NCI-H82 (cell line): ENCODE data around the gene DHH.
A peak's percentile ranks its signal among the peaks of the same experiment; 100 is the strongest.
"Not testable (repeated sequence)": the region's sequence is repeated elsewhere in the genome, so short reads cannot be mapped to it uniquely, and the experiment has no call there.

ENCODE experiments used
- DNase-seq: peaks from one replicate; lab custom pipeline; 2025; lab: John Stamatoyannopoulos, UW

Gene DHH

GRCh38 chr12:49070971-49071370, 23.6 kb downstream of the DHH start:
- DNase-seq: no peak

GRCh38 chr12:49069507-49070346, 24.9 kb downstream of the DHH start, which contains the start of gene RHEBL1:
Gene RHEBL1, minus strand, starts transcription at chr12:49069979. Its CDS starts 194 bp downstream, at chr12:49069785.
- peak; percentile 99 for DNase-seq

- DNase-seq: peak; percentile 68
Measured at GRCh38 chr12:49068879-49069506, 25.6 kb downstream of the DHH start.

- DNase-seq: no peak
Measured at GRCh38 chr12:49066120-49066519, 28.5 kb downstream of the DHH start.

GRCh38 chr12:49064767-49065152, 29.8 kb downstream of the DHH start:
- no peak for DNase-seq

GRCh38 chr12:49061916-49062315, 32.7 kb downstream of the DHH start:
- DNase-seq: not testable (repeated sequence)

- DNase-seq: no peak
Measured at GRCh38 chr12:49061157-49061650, 33.4 kb downstream of the DHH start.

- DNase-seq: peak; percentile 95
Measured at GRCh38 chr12:49060237-49061156, 34.1 kb downstream of the DHH start, which contains the start of gene KMT2D. Gene KMT2D, minus strand, starts transcription at chr12:49060794. Its CDS starts 5,470 bp downstream, at chr12:49055324.

GRCh38 chr12:49059299-49060171, 35.1 kb downstream of the DHH start:
- DNase-seq: peak; percentile 65

- DNase-seq: no peak
Measured at GRCh38 chr12:49059045-49059298, 35.6 kb downstream of the DHH start.

GRCh38 chr12:49058366-49059044, 36.1 kb downstream of the DHH start:
- peak; percentile 82 for DNase-seq

- DNase-seq: no peak
Measured at GRCh38 chr12:49057888-49058287, 36.7 kb downstream of the DHH start.

- peak; percentile 75 for DNase-seq
Measured at GRCh38 chr12:49055978-49056754, 38.4 kb downstream of the DHH start.

- DNase-seq: no peak
Measured at GRCh38 chr12:49055092-49055491, 39.5 kb downstream of the DHH start.

GRCh38 chr12:49054524-49054923, 40.1 kb downstream of the DHH start:
- DNase-seq: no peak

GRCh38 chr12:49054096-49054495, 40.5 kb downstream of the DHH start:
- no peak for DNase-seq

- no peak for DNase-seq
Measured at GRCh38 chr12:49052451-49053208, 42.0 kb downstream of the DHH start.

GRCh38 chr12:49051777-49052438, 42.7 kb downstream of the DHH start:
- DNase-seq: no peak

GRCh38 chr12:49051373-49051764, 43.2 kb downstream of the DHH start:
- DNase-seq: no peak
